EH (cell line): ENCODE results near the gene SLC12A5.

Experiments used
- DNase-seq: peaks from one replicate; pipeline ENCODE4 v3.0.0-alpha.2; 2015; ENCODE audit warnings: low read depth

Gene SLC12A5

GRCh38 chr20:46006964-46007363 is 22.1 kb upstream of the SLC12A5 start:
- DNase-seq, result no peak

- DNase-seq, result no peak
Observed at GRCh38 chr20:46007671-46008070, 21.3 kb upstream of the SLC12A5 start.

GRCh38 chr20:46009816-46010215 is 19.2 kb upstream of the SLC12A5 start:
- no peak for DNase-seq

- DNase-seq, result no peak
Observed at GRCh38 chr20:46010491-46011391, 18.3 kb upstream of the SLC12A5 start.

GRCh38 chr20:46011631-46012482 is 17.2 kb upstream of the SLC12A5 start:
- DNase-seq, result peak; percentile 64

GRCh38 chr20:46012921-46013320 is 16.1 kb upstream of the SLC12A5 start:
- DNase-seq, result no peak

GRCh38 chr20:46013322-46013828 is 15.6 kb upstream of the SLC12A5 start:
- DNase-seq, result no peak

GRCh38 chr20:46013829-46014516 is 15.0 kb upstream of the SLC12A5 start:
- DNase-seq, result peak; percentile 34

- DNase-seq, result no peak
Observed at GRCh38 chr20:46014517-46015396, 14.3 kb upstream of the SLC12A5 start.

- DNase-seq, result no peak
Observed at GRCh38 chr20:46017272-46017671, 11.7 kb upstream of the SLC12A5 start.

- DNase-seq, result no peak
Observed at GRCh38 chr20:46018112-46018511, 10.9 kb upstream of the SLC12A5 start.

- no peak for DNase-seq
Observed at GRCh38 chr20:46018611-46019010, 10.4 kb upstream of the SLC12A5 start.

GRCh38 chr20:46020555-46020954 is 8.5 kb upstream of the SLC12A5 start:
- DNase-seq, result no peak

GRCh38 chr20:46021361-46022359 is 7.4 kb upstream of the SLC12A5 start:
- DNase-seq, result no peak

- DNase-seq, result peak; percentile 30
Observed at GRCh38 chr20:46022411-46023147, 6.4 kb upstream of the SLC12A5 start.

- no peak for DNase-seq
Observed at GRCh38 chr20:46023148-46023484, 5.9 kb upstream of the SLC12A5 start.

GRCh38 chr20:46023999-46024398 is 5.0 kb upstream of the SLC12A5 start:
- DNase-seq, result no peak

GRCh38 chr20:46025376-46025783 is 3.6 kb upstream of the SLC12A5 start:
- no peak for DNase-seq

GRCh38 chr20:46027245-46027853 is 1.7 kb upstream of the SLC12A5 start:
- DNase-seq, result peak; percentile 72
